Subcutaneous adipose tissue (tissue), 4 donors: Measurements from ENCODE around the gene FOXB1. TPM values are rescaled to one million over a fixed set of nuclear protein-coding genes. Genes with fewer than 3 reads are reported as not detected.

Experiments
- total RNA-seq, 4 donors: library from RNA; depleted of rRNA; stranded (reverse); fragments of >200 nt; gene quantifications; one replicate each; pipeline ENCODE4 v1.1.0, GENCODE V29; 2016
- TF ChIP-seq, protein P1 (sequence below): fragments of 450-650 bp; IDR thresholded peaks from one replicate; pipeline ENCODE4 v1.5.1; 2016; ENCODE audit warnings: low read depth, mild to moderate bottlenecking, control low read depth, antibody characterized with exemption, moderate library complexity

Gene FOXB1
- total RNA-seq, 4 donors from 2014 or later = not detected

DNA sequence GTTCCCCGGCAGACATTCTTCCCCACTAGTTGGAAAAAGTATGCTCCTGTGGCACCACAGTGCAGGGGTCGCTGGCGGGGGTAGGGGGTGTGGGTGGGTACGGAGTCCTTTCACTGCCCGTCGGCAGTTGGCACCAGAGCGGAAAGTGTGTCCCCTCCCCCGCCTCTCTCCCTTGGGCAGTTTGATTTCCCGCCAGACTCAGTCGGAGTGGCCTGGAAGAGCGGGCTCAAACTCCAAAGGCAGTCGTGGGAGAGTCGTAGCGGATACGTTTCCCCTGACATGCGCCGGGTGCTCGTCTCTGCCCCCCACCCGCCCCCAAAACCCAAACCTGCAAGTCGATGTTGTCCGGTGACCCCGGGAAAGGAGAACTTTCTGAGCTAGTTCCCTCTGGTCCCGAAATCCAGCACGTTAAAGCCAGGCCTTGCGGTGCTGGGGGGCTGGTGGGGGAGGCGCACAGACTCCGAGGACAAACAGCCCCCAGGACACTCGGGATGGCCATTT is 4.4 kb upstream of the FOXB1 start:
- TF ChIP-seq, protein P1, sequence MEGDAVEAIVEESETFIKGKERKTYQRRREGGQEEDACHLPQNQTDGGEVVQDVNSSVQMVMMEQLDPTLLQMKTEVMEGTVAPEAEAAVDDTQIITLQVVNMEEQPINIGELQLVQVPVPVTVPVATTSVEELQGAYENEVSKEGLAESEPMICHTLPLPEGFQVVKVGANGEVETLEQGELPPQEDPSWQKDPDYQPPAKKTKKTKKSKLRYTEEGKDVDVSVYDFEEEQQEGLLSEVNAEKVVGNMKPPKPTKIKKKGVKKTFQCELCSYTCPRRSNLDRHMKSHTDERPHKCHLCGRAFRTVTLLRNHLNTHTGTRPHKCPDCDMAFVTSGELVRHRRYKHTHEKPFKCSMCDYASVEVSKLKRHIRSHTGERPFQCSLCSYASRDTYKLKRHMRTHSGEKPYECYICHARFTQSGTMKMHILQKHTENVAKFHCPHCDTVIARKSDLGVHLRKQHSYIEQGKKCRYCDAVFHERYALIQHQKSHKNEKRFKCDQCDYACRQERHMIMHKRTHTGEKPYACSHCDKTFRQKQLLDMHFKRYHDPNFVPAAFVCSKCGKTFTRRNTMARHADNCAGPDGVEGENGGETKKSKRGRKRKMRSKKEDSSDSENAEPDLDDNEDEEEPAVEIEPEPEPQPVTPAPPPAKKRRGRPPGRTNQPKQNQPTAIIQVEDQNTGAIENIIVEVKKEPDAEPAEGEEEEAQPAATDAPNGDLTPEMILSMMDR = no peak

DNA sequence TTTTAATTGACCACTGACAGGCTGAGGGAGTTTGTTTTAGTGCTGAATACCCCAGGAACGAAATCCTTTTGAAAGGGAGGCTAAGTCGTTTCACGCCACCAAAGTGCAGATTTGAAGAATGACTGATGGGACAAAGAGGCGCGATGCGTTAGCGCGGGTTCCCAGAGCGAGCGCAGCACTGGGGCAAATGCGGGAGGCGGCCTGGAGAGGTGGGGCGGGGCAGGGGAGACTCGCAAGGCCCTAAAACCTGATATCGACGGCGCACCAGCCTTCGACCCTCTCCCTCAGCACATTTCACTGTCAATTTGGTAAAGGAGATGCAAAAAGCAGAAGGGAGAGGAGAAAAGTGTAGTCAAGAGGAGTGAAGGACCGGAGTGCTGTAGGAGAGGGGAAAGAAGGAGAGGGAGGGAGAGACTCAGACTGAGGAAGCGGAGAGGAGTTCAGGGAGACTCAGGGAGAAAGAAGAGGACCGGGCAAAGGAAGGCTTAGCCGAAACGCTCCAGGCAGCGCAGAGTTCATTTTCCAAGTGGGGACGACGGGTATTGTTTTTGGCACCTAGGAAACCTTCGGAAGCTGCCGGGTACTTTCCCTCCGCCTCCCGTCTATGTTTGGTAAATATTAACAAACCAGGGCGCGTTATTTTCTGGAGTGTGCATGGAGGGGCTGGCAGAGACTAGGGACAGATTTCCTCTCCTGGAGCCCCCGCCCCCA is 3.8 kb upstream of the FOXB1 start:
- TF ChIP-seq, protein P1 = no peak

DNA sequence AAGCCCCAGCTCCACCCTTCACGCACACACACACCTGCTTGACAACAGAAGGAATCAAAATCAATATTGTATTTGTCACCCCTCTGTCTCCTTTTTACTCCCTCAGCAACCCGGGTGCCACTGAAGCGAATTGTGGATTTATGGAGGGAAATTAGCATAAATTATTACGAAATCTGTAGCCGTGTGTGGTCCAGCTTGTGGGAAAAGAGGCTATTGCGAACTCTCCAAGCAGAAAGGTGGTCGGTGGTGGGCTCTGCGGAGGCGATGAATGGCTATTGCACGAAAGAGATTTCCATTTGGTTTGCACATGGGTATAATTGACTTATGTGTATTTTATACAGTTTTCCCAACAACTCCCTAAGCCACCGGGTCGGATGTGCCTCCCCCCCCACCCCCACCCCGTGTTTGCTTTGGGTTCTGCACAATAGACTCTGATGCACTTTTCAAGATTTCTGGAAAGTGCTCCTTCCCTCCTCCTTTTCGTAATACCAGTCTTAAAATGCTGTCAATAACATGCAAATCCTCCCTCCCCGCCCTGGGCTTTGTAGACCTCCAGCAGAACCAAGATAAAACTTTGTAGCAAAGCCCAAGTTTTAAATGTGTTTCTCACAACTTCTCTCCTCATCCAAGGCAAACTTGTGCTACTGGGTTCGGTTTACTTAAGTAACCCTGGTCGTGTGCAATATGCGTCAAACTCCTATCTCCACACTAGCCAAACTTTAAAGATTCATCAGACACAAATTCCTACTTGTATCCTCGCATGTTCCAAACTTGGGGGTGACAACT is 3.1 kb upstream of the FOXB1 start:
- TF ChIP-seq, protein P1 = no peak

DNA sequence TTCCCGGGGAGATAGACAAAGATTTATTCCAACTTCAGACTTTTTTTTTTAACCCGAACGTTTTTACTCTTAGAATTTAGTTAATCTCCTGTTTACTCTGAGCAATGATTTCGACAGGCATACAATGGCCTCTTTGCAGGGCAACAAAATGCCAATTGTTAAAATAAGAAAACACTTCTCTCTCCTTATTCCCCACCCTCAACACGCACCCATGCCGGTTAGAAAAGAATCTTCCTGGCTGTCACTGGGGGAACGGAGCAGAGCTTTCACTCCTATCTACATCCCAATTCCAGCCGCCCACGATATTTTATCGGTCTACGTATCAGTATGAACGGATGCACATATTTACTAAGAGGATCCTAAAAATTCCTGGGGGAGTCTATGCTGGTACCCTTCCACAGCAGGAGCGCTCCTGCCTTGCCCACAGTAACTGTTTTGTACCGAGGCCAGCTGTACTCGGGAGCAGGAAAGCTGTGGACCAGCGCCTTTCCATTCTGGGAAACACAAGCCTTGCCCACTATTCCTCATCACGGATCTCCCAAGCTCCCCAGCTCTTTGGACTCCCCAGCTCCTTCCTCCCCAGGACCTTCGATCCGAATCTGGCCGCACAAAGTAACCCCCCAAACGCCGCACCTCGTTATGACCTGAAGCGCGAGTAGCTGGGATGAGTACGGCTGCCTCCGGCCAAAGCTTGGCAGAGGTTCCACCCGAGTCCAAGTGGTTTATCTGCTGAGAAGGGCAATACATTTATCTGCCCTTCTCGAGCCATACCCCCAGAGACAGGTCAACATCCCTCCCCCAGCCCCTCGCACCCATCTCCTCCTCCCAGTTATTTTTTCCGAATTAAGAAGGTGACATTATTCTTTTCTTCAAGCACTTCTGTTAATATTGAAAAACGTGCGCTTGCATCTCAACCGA is 2.2 kb upstream of the FOXB1 start:
- TF ChIP-seq, protein P1 = no peak

DNA sequence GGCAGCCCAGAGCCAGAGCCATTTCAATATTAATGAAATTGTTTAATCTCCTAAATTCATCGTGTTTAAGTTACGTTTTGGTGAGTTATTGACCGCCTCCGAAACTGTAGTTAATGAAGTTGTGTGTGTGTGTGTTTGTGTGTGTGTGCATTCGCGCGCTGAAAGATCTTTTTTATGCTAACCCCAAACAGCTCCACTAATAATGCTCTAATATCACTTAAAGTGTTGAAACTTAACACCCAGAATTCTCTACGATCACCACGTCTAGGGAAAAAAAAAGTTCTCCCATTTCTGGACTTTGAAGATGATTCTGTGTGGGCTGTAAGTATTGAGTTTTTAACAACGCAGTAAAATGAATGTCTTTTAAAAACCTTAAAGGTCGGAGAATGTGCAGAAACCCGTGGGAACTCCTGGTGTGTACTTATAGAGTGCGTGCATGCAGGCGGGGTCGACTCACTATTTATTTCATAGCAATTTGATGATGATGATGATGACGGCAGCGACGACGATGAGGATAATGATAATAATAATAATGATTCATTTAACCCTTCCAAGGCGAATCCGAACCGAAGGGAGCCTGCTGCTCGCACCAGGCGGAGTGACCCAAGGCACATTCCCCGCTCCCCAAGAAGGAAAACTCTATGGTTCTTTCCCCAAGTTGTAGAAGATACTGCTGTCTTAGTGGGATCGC is 1.4 kb upstream of the FOXB1 start:
- TF ChIP-seq, protein P1 = no peak

DNA sequence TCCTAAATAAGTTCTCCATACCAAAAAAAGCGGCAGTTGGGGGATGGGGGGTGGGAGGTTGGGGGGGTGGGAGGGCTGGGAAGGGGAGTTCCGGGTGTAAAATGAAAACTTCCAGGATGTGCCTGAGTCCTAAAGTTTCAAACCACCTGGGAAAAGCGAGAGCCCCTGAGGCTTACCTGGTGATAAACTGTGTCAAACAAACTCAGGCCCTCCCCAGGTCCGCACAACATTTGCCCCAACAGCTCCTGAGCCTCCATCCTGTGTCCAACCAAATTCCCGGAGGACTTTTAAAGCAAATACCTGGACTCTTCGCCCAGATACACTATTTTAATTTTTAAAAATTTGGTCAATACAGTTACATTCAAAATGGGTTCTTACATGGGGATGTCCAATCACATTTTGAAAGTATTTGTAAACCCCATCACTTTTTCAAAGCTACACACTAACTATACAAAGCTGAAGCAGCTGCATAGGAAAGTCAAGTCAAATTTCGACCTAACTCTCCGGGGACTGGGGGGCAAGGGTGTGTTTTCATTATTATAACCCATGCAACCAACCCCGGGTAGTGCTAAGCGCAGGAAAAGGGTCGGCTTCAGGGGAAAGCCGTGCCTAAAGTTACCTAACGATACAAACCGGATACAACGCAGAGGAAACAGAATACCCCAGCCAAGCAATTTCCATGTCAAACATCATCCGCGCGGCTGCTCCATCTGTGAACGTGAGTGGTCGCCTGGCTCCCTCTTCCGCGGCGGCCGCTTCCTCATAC is 685 bp upstream of the FOXB1 start:
- TF ChIP-seq, protein P1 = no peak
